ENCODE measurements around the gene SGMS2.

The SGMS2 gene

DNA sequence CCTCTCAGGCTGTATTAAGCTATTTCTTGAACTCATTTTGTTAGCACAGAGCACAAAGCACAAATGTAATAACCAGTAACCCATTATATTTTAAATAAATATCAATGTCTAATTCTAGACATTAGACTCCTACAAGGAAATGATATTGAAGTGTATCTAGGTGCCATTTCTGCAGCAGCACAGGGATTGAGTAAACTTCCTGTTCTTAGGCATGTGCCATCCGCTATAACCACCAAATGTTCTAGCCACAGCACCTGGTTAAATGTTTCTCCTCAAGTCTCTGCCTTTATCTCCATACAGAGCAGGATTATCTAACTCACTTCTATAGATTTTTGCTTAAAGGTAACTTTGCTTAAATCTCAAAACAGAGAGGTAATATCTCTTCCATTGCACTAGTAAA lies 51.4 kb downstream of the SGMS2 start:
- Mint-ChIP-seq H3K4me1 (no peaks in the 10 kb centered on the region), H3K4me3 (no peak overlapping the region), H3K36me3 (no peaks in the 10 kb centered on the region), H3K27ac (no peak overlapping the region), H3K9me3 (peaks cover 3% of the 10 kb centered on the region), H3K27me3 (peaks cover 11% of the 10 kb centered on the region)
- ATAC-seq = no peak

DNA sequence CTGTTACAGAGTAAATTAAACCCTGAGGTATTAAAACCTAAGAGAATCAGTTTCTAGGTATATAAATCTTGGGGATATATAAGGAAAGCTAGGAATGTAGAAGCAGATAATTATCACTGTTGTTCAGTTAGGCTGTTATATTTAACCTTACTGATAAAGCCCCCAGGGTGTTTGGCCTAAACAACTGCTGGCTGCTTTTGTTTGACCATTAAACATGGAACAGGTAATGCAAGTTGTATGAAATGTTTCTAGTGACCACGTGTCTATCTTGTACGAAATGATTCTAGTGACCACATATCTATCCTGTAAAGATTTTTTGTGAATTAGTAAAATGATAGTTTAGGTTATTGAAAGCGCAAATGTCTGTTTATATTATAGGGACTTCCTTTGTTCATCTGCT lies 52.6 kb downstream of the SGMS2 start:
- Mint-ChIP-seq H3K4me3 (no peak overlapping the region), H3K4me1 (no peaks in the 10 kb centered on the region), H3K36me3 (no peaks in the 10 kb centered on the region), H3K27ac (no peak overlapping the region), H3K9me3 (peaks cover 3% of the 10 kb centered on the region), H3K27me3 (peaks cover 22% of the 10 kb centered on the region)
- no peak for ATAC-seq

DNA sequence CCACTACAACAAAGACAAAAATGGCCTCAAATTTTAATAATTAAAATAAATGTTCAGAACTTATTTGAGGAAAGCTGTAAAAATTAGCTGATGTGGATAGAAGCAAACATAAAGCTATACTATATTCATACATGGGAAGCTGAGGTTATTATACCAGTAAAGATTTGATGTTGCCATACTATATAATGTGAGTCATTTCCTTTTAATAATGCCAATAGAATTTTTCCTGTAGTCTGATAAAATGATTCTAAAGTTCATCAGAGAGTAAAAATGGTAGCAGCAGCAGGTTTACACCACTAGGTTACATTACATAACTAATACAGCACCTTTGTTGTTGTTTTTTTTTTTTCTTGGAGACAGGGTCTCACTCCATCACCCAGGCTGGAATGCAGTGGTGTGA lies 61.1 kb downstream of the SGMS2 start:
- H3K4me1 Mint-ChIP-seq = no peaks in the 10 kb centered on the region
- no peaks in the 10 kb centered on the region for H3K9me3 Mint-ChIP-seq
- H3K4me3 Mint-ChIP-seq = no peak overlapping the region
- no peaks in the 10 kb centered on the region for H3K36me3 Mint-ChIP-seq
- ATAC-seq = no peak
- no peak overlapping the region for H3K27ac Mint-ChIP-seq
- peaks cover 38% of the 10 kb centered on the region for H3K27me3 Mint-ChIP-seq

- Mint-ChIP-seq H3K9me3 (no peaks in the 10 kb centered on the region), H3K4me3 (no peak overlapping the region), H3K4me1 (no peaks in the 10 kb centered on the region), H3K27me3 (peaks cover 34% of the 10 kb centered on the region), H3K27ac (no peak overlapping the region), H3K36me3 (no peaks in the 10 kb centered on the region)
- no peak for ATAC-seq
Observed at GRCh38 chr4:107888237-107888636, 63.5 kb downstream of the SGMS2 start.

DNA sequence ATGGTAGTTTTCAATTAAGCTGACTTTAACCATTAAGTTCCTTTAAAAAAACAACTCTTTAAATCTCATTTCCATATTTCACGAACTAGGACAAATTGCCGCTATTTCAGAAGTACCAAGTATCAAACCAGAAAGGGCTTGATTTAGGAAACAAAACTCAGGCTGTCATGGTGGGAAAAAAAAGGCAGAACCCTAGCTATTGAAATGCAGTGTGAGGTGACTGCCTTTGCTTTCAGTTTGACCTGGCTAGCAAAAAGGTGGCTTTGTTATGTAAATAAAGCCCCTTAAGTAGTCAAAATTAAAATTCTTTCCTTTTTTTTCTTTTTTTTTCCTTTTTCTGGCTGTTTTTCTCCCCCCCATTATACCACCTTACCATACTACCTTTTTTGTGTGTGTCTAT lies 66.0 kb downstream of the SGMS2 start:
- no peaks in the 10 kb centered on the region for H3K9me3 Mint-ChIP-seq
- no peak overlapping the region for H3K4me3 Mint-ChIP-seq
- no peak for ATAC-seq
- H3K27ac Mint-ChIP-seq = no peak overlapping the region
- no peaks in the 10 kb centered on the region for H3K36me3 Mint-ChIP-seq
- no peaks in the 10 kb centered on the region for H3K4me1 Mint-ChIP-seq
- peaks cover 26% of the 10 kb centered on the region for H3K27me3 Mint-ChIP-seq

GRCh38 chr4:107891299-107891698 lies 66.6 kb downstream of the SGMS2 start:
- Mint-ChIP-seq H3K36me3 (no peaks in the 10 kb centered on the region), H3K9me3 (no peaks in the 10 kb centered on the region), H3K27me3 (peaks cover 30% of the 10 kb centered on the region), H3K4me1 (no peaks in the 10 kb centered on the region), H3K4me3 (no peak overlapping the region), H3K27ac (no peak overlapping the region)
- ATAC-seq = no peak

GRCh38 chr4:107893171-107894137 lies 68.7 kb downstream of the SGMS2 start:
- no peaks in the 10 kb centered on the region for H3K4me1 Mint-ChIP-seq
- no peak for ATAC-seq
- H3K27me3 Mint-ChIP-seq = peaks cover 30% of the 10 kb centered on the region
- H3K36me3 Mint-ChIP-seq = no peaks in the 10 kb centered on the region
- no peak overlapping the region for H3K4me3 Mint-ChIP-seq
- H3K27ac Mint-ChIP-seq = no peak overlapping the region
- H3K9me3 Mint-ChIP-seq = no peaks in the 10 kb centered on the region

DNA sequence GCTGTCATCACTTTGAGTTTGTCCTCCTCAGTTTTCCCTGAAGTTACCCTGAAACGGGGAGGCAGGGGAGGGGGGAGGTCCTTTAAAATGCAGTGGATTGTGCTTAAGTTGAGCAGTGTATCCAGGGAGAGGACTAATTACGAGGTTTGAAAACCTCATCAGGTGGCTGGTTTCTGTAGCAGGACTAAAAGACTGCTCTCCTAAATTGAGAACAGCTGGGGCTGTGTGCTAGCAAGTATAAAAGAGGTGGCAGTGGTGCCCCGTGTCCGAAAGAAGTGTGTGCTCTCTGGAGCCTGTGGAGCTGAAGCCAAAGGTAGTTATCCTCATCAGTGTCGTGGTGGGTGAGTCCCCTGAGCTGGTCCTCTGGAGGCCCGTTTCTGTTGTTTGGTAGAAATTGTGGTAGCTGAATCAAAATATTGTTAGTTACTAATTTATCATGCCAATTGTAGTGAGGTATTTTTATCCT lies 69.4 kb downstream of the SGMS2 start:
- H3K27ac Mint-ChIP-seq = no peak overlapping the region
- no peak overlapping the region for H3K4me3 Mint-ChIP-seq
- H3K4me1 Mint-ChIP-seq = no peaks in the 10 kb centered on the region
- no peaks in the 10 kb centered on the region for H3K36me3 Mint-ChIP-seq
- ATAC-seq = no peak
- peaks cover 30% of the 10 kb centered on the region for H3K27me3 Mint-ChIP-seq
- no peaks in the 10 kb centered on the region for H3K9me3 Mint-ChIP-seq

GRCh38 chr4:107896158-107896645 lies 71.5 kb downstream of the SGMS2 start:
- H3K36me3 Mint-ChIP-seq = no peaks in the 10 kb centered on the region
- H3K4me3 Mint-ChIP-seq = no peak overlapping the region
- no peaks in the 10 kb centered on the region for H3K4me1 Mint-ChIP-seq
- H3K27me3 Mint-ChIP-seq = peaks cover 32% of the 10 kb centered on the region
- no peak overlapping the region for H3K27ac Mint-ChIP-seq
- no peaks in the 10 kb centered on the region for H3K9me3 Mint-ChIP-seq
- no peak for ATAC-seq

DNA sequence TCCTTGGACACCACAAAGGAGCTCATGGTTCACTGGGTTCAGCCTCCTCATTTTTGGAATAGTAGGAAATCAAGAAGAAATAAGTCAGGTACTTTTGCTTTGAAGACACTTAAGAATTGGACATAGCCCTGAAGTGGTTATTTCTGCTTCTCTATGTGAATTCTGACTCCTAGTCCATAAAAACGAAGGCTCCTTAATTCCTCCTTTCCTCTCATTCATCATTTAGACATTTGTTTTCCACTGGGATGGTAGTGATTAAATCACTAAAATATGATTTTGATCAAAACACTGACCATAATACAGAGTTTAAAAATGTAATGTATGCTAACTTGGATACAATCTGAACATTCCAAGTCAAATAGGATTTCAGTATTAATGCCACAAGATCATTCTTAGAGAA lies 71.9 kb downstream of the SGMS2 start:
- no peak overlapping the region for H3K27ac Mint-ChIP-seq
- H3K36me3 Mint-ChIP-seq = no peaks in the 10 kb centered on the region
- H3K9me3 Mint-ChIP-seq = no peaks in the 10 kb centered on the region
- peaks cover 31% of the 10 kb centered on the region for H3K27me3 Mint-ChIP-seq
- no peak for ATAC-seq
- no peaks in the 10 kb centered on the region for H3K4me1 Mint-ChIP-seq
- H3K4me3 Mint-ChIP-seq = no peak overlapping the region

DNA sequence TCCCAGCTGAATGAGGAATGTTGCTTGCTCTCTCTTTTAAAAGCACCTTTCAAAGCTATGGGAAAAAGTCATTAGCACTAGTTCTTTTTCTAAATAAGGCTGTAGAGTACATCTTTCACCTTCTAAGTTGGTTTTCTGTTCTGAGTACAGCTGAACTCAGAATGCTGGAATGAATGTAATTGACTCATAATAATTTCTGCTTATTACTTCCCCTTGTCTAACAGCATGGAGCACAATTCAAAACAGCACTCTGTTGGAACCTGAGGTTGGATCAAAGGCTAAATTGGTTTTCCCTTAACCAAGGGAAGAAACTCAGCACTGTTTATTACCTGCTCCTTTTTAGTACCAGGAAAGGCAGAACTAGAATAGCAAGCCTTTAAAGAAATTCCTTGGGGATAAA lies 73.1 kb downstream of the SGMS2 start:
- Mint-ChIP-seq H3K27ac (no peak overlapping the region), H3K4me1 (no peaks in the 10 kb centered on the region), H3K36me3 (no peaks in the 10 kb centered on the region), H3K9me3 (no peaks in the 10 kb centered on the region), H3K27me3 (peaks cover 41% of the 10 kb centered on the region), H3K4me3 (no peak overlapping the region)
- no peak for ATAC-seq

GRCh38 chr4:107900067-107900466 lies 75.3 kb downstream of the SGMS2 start:
- peaks cover 48% of the 10 kb centered on the region for H3K27me3 Mint-ChIP-seq
- peaks cover 6% of the 10 kb centered on the region for H3K36me3 Mint-ChIP-seq
- ATAC-seq = no peak
- H3K4me3 Mint-ChIP-seq = no peak overlapping the region
- peaks cover 5% of the 10 kb centered on the region for H3K9me3 Mint-ChIP-seq
- H3K27ac Mint-ChIP-seq = no peak overlapping the region
- H3K4me1 Mint-ChIP-seq = no peaks in the 10 kb centered on the region

GRCh38 chr4:107900508-107900907 lies 75.8 kb downstream of the SGMS2 start:
- Mint-ChIP-seq H3K27me3 (peaks cover 43% of the 10 kb centered on the region), H3K36me3 (peaks cover 6% of the 10 kb centered on the region), H3K4me3 (no peak overlapping the region), H3K4me1 (no peaks in the 10 kb centered on the region), H3K9me3 (peaks cover 5% of the 10 kb centered on the region), H3K27ac (no peak overlapping the region)
- no peak for ATAC-seq

DNA sequence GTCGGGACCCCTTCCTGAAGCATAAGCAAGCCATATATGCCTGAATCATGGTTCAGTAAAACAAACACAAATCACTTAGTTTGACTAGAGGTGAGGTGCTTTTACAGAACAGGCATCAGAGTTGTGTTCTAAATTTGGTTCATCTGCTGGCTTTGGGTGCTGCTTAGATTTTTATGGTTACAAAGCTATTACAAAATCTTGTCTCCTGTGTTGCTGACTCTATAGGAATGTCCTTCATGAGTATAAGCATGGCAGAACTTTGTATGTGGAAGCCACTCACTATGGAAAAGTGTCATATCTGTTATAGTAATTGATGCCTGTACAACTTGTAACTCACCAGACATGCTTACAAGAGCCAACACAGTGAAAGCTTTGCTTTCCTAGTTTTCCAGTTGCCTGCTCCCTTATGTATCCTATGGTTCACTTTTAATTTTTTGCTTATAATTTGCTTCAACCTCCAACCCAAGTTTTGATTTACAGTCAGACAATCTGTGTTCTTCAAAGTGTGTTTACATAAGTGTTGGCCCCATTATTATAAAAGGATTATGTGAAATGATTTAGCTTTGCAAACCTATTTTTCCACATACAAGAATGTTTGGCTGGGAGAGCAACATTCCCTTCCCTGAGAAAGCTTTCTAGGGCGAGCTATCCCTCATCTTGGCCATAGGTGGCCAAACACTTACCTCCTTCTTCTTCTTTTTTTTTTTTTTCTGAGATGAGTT lies 76.6 kb downstream of the SGMS2 start:
- Mint-ChIP-seq H3K9me3 (peaks cover 5% of the 10 kb centered on the region), H3K27ac (no peak overlapping the region), H3K4me1 (no peaks in the 10 kb centered on the region), H3K27me3 (peaks cover 36% of the 10 kb centered on the region), H3K36me3 (peaks cover 6% of the 10 kb centered on the region), H3K4me3 (no peak overlapping the region)
- no peak for ATAC-seq

GRCh38 chr4:107902715-107903114 lies 78.0 kb downstream of the SGMS2 start:
- H3K4me3 Mint-ChIP-seq = no peak overlapping the region
- no peaks in the 10 kb centered on the region for H3K4me1 Mint-ChIP-seq
- peaks cover 5% of the 10 kb centered on the region for H3K9me3 Mint-ChIP-seq
- peaks cover 36% of the 10 kb centered on the region for H3K27me3 Mint-ChIP-seq
- no peak overlapping the region for H3K27ac Mint-ChIP-seq
- H3K36me3 Mint-ChIP-seq = peaks cover 6% of the 10 kb centered on the region
- no peak for ATAC-seq

All from stimulated activated memory B cell treated with anti-CD40 and anti-IgM and Interleukin-4, amounts not matched to agents 10 μg/mL and 1 μg/mL and 100 μg/mL, for 72 hours (primary cell).